Stimulated activated CD8-positive, alpha-beta memory T cell treated with anti-CD3 and anti-CD28 coated beads, Interleukin-7, amount 100 ng/mL, for 24 hours (primary cell): Measurements from ENCODE around the gene PDZRN3.

Source experiments
- DNase-seq: peaks from one replicate; pipeline ENCODE4 v3.0.0-alpha.2; 2020; ENCODE audit warnings: low read depth

Gene PDZRN3

DNA sequence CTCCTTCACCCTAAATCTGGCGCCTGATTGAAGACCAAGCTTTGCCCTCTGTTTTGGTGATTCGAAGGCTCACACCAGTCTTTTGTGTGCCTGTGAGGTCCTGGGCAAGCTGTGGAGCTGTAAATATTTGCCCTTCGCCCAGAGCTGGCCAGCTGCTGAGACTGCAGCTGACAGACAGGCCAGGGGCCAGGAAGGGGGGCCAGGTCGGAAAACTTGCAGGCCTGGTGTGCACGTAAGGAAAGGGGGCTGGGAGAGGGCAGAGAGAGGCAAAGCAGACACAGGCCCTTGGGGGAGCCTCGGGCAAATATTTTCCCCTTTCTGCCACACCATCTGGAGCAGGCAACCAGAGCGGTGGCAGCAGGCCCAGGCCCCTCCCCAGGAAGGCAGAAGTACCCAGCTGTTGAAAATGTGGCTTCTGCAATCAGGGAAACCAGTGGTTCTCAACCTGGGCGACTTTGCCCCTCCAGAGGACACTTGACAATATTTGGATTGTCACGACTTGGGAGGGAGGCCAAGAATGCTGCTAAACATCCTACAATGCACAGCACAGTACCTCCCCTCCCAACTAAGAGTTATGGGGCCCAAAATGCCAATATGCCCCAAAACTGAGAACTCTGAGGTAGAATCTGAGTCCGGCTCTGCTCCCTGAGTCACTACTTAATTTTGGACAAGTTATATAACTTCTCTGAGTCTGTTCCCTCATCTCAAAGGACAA lies 2.5 kb downstream of the PDZRN3 start:
- no peak for DNase-seq

GRCh38 chr3:73621388-73621787 lies 3.4 kb downstream of the PDZRN3 start:
- DNase-seq, result no peak

DNA sequence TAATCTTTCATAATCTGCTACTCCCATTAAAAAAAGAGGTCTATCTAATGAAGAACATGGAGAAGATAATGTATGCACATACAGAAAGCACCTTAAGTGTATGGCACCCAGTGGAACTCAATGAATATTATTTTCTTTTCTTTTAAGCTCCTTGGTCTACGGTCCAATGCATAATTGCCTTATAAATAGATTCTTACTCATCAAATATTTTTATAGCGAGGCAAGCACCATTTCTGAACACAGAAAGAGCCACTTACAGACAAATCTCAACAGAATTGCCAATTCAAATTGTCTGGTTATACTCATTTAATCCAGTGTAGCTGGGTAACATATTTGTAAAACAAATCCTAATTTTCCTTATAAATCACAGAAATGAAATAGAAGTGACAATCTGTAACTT lies 6.3 kb downstream of the PDZRN3 start:
- DNase-seq, result no peak

GRCh38 chr3:73616056-73616455 lies 8.7 kb downstream of the PDZRN3 start:
- DNase-seq, result no peak

GRCh38 chr3:73614419-73614818 lies 10.3 kb downstream of the PDZRN3 start:
- DNase-seq, result no peak

GRCh38 chr3:73611176-73611575 lies 13.6 kb downstream of the PDZRN3 start:
- no peak for DNase-seq

DNA sequence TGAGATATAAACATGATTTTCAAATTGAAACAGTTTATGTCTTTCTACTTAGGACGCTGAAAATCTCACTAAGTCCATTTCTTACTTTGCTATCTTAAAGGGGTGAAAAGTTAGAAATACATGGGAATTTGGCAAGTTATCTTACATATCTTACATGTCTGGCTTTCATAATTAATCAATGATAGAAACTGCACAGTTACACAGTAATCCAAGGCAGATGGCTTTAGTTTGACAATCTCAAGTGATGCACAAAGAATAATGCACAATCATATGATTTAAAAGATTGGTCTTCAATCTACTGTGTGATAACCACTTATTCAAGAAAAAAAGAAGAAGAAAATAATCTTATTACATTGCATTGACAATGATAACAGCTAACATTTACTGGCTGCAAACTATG lies 14.2 kb downstream of the PDZRN3 start:
- no peak for DNase-seq

DNA sequence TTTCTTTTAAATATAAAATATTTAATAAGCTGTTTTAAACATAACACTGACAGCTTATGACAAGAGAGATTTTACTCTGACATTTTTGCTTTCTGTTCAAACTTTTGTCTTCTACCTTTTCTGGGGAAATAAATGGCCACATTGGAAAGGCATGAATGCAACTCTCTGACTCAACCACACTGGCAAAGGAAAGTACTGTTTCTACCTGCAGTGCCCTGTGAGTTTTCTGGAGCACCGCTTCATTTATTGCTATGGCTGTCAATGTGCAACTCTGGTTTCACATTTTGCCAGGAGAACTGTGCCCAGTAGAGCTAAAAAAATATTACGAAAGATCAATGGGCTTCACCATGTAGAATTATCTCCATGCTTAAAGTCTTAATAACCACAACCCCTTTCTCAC lies 15.1 kb downstream of the PDZRN3 start:
- no peak for DNase-seq

- no peak for DNase-seq
These were observed 15.5 kb downstream of the PDZRN3 start for GRCh38 chr3:73609315-73609641.

DNA sequence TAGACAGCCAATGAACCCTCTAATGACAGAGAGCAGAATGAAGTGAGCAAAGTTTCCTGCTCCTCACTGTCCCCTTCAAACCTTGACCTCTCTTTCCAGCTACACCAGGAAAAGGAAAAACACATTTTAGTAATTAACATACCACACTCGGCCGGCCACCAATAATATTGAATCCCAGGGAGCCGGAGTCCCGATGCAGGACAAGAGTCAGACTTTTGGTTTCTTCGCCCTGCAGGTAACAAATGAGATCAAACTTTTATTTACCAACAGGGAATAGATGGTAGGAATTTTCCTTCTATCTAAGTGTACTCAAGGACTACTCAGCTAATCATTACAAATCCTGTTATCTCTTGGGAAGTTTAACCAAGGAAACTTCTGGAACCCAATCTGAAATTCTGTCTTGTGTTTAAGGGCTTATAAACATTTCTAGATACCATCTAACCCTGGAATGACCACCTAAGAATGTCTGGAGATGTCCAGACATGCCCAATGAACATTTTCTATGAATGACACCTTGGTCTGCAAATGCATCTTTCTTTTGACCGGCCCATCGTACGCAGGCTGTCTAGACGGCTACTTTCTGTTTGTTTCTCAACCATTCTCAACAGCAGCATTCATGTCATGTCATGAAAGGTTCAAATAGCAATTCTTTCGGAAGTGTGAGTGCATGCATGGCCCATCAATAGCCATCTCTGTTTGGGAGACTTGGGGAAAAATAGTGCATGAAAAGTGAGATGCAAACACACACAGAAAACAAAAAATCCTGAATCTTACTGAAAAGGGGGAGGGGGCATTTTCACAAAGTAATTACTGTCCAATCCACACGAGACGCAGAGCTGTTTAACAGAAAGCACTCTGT lies 16.1 kb downstream of the PDZRN3 start:
- DNase-seq, result no peak

- no peak for DNase-seq
These were observed 18.9 kb downstream of the PDZRN3 start for GRCh38 chr3:73605861-73606260.

GRCh38 chr3:73605412-73605811 lies 19.3 kb downstream of the PDZRN3 start:
- no peak for DNase-seq

- DNase-seq, result no peak
These were observed 20.3 kb downstream of the PDZRN3 start for GRCh38 chr3:73604451-73604850.

- no peak for DNase-seq
These were observed 21.0 kb downstream of the PDZRN3 start for GRCh38 chr3:73603762-73604171.

- no peak for DNase-seq
These were observed 22.6 kb downstream of the PDZRN3 start for GRCh38 chr3:73602170-73602569.

GRCh38 chr3:73601481-73601880 lies 23.3 kb downstream of the PDZRN3 start:
- DNase-seq, result no peak

DNA sequence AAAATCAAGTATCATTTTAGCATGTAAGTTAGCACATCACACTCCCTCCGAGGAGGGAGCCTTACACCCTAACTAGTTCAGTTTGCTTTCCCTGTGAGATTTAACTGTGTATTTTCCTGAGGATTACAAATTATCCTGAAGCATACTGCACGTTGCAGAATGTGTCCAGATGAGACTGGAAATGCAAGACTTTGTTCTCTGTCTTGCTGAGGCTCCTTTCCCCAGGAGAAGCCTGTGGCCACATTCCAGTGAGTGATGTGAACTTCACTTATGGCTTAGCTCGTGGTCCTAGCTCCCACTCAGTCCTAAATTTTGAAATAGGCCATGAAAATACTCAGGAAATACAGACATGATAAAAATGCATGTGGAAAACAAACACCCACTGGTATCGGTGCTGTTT lies 23.7 kb downstream of the PDZRN3 start:
- DNase-seq, result no peak

- no peak for DNase-seq
These were observed 24.3 kb downstream of the PDZRN3 start for GRCh38 chr3:73600293-73600938.

GRCh38 chr3:73599605-73600004 lies 25.1 kb downstream of the PDZRN3 start:
- no peak for DNase-seq

GRCh38 chr3:73597476-73597875 lies 27.3 kb downstream of the PDZRN3 start:
- DNase-seq, result no peak

GRCh38 chr3:73592154-73593144 lies 32.3 kb downstream of the PDZRN3 start:
- no peak for DNase-seq

DNA sequence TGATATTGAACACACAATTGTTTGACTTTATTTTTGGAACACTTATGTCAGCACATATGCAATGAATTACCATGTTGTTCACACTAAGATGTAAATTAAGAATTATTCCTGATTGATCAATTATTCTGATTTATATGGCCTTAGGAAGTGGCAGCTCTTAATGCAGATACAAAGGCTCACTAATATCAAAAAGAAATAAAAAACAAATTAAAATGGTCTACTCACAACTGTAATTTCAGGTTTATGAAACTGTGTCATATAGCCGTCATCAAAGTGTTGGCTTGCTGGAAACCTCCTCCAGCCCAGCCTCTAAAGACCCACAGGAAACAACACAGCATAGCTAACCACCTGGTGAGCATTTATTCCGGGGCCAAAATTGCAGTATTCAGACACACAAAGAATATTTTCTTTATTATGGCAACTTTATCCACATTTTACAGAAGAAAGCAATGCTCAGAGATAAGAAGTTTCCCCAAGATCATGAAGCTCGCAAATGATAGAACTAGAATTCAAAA lies 33.4 kb downstream of the PDZRN3 start:
- DNase-seq, result no peak
